ENCODE measurements around the gene ARAP3. TPM values are rescaled to one million over a fixed set of nuclear protein-coding genes. Genes with fewer than 3 reads are reported as not detected.

Gene ARAP3
- total and polyA plus RNA-seq, 2 donors (not counting 3 experiments of a cell fraction or from before 2014, with no cell fraction given), result 60.6 to 136 TPM

DNA sequence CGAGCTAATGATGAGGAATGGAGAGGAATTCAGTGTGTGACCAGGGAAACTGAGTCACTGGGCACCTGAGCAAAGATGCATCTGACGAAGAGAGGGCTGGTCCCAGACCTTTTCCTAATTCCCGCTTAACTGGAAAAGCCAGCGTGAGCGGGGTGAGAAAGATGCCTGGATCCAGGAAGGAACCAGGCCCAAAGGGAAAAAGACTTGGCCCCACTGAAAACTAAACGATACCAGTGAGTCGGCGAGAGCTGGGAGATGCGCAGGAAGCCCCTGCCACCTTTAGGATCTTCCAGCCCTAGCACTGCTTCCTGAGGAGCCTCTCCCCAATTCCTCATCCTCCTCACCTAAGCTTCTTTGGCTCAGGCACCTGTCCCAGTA is 30.3 kb downstream of the ARAP3 start:
- H3K4me2 ChIP-seq (ENCODE audit: insufficient read depth, low read length), result peak overlapping the region; percentile 42

More for the DNA sequence above, 30.3 kb downstream of the ARAP3 start:
- peaks cover 16 to 30% of the 10 kb centered on the region in 2 experiments for H3K36me3 ChIP-seq (ENCODE audit: control insufficient read depth in 2 of 2, extremely low read depth in 1 of 2, insufficient read depth in 2 of 2, low read length in 2 of 2)
- no peaks in the 10 kb centered on the region for H3K27me3 ChIP-seq (ENCODE audit: control insufficient read depth in 2 of 2, insufficient read depth in 2 of 2, low read length in 2 of 2)
- ChIA-PET CTCF (interaction anchor here (1.3 to 2.2 kb wide), 2 partner anchors 40 to 60 kb away, joined by 6 to 16 read pairs; no protein-coding TSS in a partner anchor), POLR2A (no interaction called here)
- peaks cover 9% of the 10 kb centered on the region for H3K4me1 ChIP-seq (ENCODE audit: control insufficient read depth, extremely low read depth, insufficient read depth, low read length)
- peak overlapping the region; percentile 47 for H2AFZ ChIP-seq (ENCODE audit: low read depth, low read length)
- H3K9ac ChIP-seq (replicated peaks; ENCODE audit: extremely low read depth, insufficient read depth, low read length), result peak overlapping the region; percentile 24
- no peak for FAIRE-seq
- H4K20me1 ChIP-seq (replicated peaks; ENCODE audit: control insufficient read depth, extremely low read depth, insufficient read depth, low read length), result no peaks in the 10 kb centered on the region
- TF ChIP-seq POLR2AphosphoS5 (IDR thresholded peaks at IDR 0.05; ENCODE audit: insufficient read depth, low read depth, low read length) (peak; percentile 7), GATA2 (IDR thresholded peaks at IDR 0.05; ENCODE audit: insufficient read depth, insufficient read length, low read depth, low read length) (no peak), EZH2 (IDR thresholded peaks at IDR 0.05; ENCODE audit: borderline replicate concordance, low read depth, low read length, severe bottlenecking) (no peak), POLR2A (IDR thresholded peaks at IDR 0.05; ENCODE audit: low read depth, low read length) (no peak), MYC (IDR thresholded peaks at IDR 0.05; ENCODE audit: low read depth, low read length) (no peak), JUN (IDR thresholded peaks at IDR 0.05; ENCODE audit: borderline replicate concordance, insufficient read depth, insufficient read length, low read depth) (no peak), FOS (IDR thresholded peaks at IDR 0.05; ENCODE audit: borderline replicate concordance, insufficient read depth, low read length) (no peak)
- TF ChIP-seq, protein P1, sequence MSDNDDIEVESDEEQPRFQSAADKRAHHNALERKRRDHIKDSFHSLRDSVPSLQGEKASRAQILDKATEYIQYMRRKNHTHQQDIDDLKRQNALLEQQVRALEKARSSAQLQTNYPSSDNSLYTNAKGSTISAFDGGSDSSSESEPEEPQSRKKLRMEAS (IDR thresholded peaks at IDR 0.05; ENCODE audit: insufficient read depth, insufficient read length), result no peak
- TF ChIP-seq, protein P2, sequence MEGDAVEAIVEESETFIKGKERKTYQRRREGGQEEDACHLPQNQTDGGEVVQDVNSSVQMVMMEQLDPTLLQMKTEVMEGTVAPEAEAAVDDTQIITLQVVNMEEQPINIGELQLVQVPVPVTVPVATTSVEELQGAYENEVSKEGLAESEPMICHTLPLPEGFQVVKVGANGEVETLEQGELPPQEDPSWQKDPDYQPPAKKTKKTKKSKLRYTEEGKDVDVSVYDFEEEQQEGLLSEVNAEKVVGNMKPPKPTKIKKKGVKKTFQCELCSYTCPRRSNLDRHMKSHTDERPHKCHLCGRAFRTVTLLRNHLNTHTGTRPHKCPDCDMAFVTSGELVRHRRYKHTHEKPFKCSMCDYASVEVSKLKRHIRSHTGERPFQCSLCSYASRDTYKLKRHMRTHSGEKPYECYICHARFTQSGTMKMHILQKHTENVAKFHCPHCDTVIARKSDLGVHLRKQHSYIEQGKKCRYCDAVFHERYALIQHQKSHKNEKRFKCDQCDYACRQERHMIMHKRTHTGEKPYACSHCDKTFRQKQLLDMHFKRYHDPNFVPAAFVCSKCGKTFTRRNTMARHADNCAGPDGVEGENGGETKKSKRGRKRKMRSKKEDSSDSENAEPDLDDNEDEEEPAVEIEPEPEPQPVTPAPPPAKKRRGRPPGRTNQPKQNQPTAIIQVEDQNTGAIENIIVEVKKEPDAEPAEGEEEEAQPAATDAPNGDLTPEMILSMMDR (IDR thresholded peaks at IDR 0.05; ENCODE audit: extremely low read depth in 1 of 2, insufficient read depth in 1 of 2, low read depth in 1 of 2, low read length in 2 of 2), result no peak
- H3K79me2 ChIP-seq (ENCODE audit: control insufficient read depth, insufficient read depth, low read length), result no peaks in the 10 kb centered on the region
- BruUV-seq (replicated peaks), result no TSS peak
- H3K9me3 ChIP-seq (replicated peaks; ENCODE audit: control insufficient read depth, insufficient read depth, low read length), result no peaks in the 10 kb centered on the region
- no peak for DNase-seq (ENCODE audit: low read depth, low spot score)
- peak overlapping the region in 2 of 3 experiments; percentile 24 to 57 for H3K4me3 ChIP-seq (replicated peaks in 1 of 3; ENCODE audit: insufficient read depth in 1 of 3, low read depth in 1 of 3, low read length in 3 of 3)
- H3K9me1 ChIP-seq (replicated peaks; ENCODE audit: control insufficient read depth, extremely low read depth, insufficient read depth, low read length), result no peaks in the 10 kb centered on the region
- intact Hi-C loops (cut with micrococcal nuclease) (loop anchor here (1.0 kb wide), 1 partner anchor 59 kb away; no protein-coding TSS in a partner anchor), dilution Hi-C loops (cut with MboI; ENCODE audit: extremely low pct_ligation_motif_present, low sequenced_read_pairs) (no loop called here)
- H3K27ac ChIP-seq (ENCODE audit: insufficient read depth, low read depth, low read length), result no peak overlapping the region

Data from endothelial cell of umbilical vein (primary cell).